ENCODE results near the gene HAUS1. TPM values are rescaled to one million over a fixed set of nuclear protein-coding genes. Genes with fewer than 3 reads are reported as not detected.

Gene HAUS1
- total and polyA plus RNA-seq, 12 donors = 5.5 to 20.3 (median 9.0) TPM

GRCh38 chr18:46070815-46071652 lies 33.2 kb upstream of the HAUS1 start:
- Histone ChIP-seq H3K27me3 (no peaks in the 10 kb centered on the region), H3K9me3 (peaks cover 0 to 8% (median 0%) of the 10 kb centered on the region in 11 donors), H3K36me3 (peaks cover 0 to 1% (median 0%) of the 10 kb centered on the region in 9 donors), H3K27ac (peak overlapping the region in 3 of 10 donors; percentile 32 to 88 (median 41)), H3K4me3 (peak overlapping the region; percentile 34 to 78 (median 69)), H3K4me1 (peaks cover 3 to 48% (median 20%) of the 10 kb centered on the region in 9 donors)
- intact Hi-C loops (cut with DNase I) = loop anchor here (5.0 to 10.0 kb wide), 14 partner anchors 59 to 406 kb away; partner anchors contain the start of gene EPG5 (in 4 of the 10)
- no peak for TF ChIP-seq CTCF (IDR thresholded peaks at IDR 0.05)
- no peak for DNase-seq
- ATAC-seq = peak in 6 of 8 donors; percentile 5 to 37 (median 16)
- WGBS, 2 donors = 42 to 48% methylated on average over 13 of the region's 13 CpGs

- Histone ChIP-seq H3K27ac (peak within 1 kb of the TSS in 3 of 10 donors; percentile 32 to 88 (median 41)), H3K4me1 (peaks cover 3 to 48% (median 20%) of the 10 kb centered on the region in 9 donors), H3K4me3 (peak within 1 kb of the TSS; percentile 34 to 78 (median 69)), H3K36me3 (peaks cover 0 to 9% (median 0%) of the 10 kb centered on the region in 9 donors), H3K27me3 (no peaks in the 10 kb centered on the region), H3K9me3 (peaks cover 0 to 8% (median 0%) of the 10 kb centered on the region in 11 donors)
- ATAC-seq = peak; percentile 60 to 85 (median 72)
- DNase-seq = peak; percentile 59 to 71
- no peak for TF ChIP-seq CTCF (IDR thresholded peaks at IDR 0.05)
- 1% methylated on average over 75 of the region's 75 CpGs for WGBS, 2 donors
- intact Hi-C loops (cut with DNase I) = loop anchor here (5.0 to 10.0 kb wide), 14 partner anchors 60 to 407 kb away; partner anchors contain the start of gene EPG5 (in 4 of the 10)
Measured at GRCh38 chr18:46071653-46072375, 32.4 kb upstream of the HAUS1 start, which contains the start of gene PSTPIP2. Gene PSTPIP2, minus strand, starts transcription at chr18:46072260. Its CDS starts 72 bp downstream, at chr18:46072188.

GRCh38 chr18:46072376-46072867 lies 31.8 kb upstream of the HAUS1 start:
- DNase-seq (no peak), ATAC-seq (peak in 2 of 8 donors; percentile 2 to 10)
- 22 to 25% methylated on average over 25 of the region's 25 CpGs for WGBS, 2 donors
- H3K27me3 ChIP-seq = no peaks in the 10 kb centered on the region
- H3K27ac ChIP-seq = peak overlapping the region in 3 of 10 donors; percentile 32 to 88 (median 41)
- peaks cover 0 to 7% (median 0%) of the 10 kb centered on the region in 11 donors for H3K9me3 ChIP-seq
- H3K4me3 ChIP-seq = peak overlapping the region; percentile 34 to 78 (median 69)
- H3K36me3 ChIP-seq = peaks cover 0 to 11% (median 0%) of the 10 kb centered on the region in 9 donors
- TF ChIP-seq CTCF (IDR thresholded peaks at IDR 0.05) = no peak
- intact Hi-C loops (cut with DNase I) = loop anchor here (5.0 to 10.0 kb wide), 14 partner anchors 60 to 408 kb away; partner anchors contain the start of gene EPG5 (in 4 of the 10)
- peaks cover 3 to 48% (median 21%) of the 10 kb centered on the region in 9 donors for H3K4me1 ChIP-seq
